GM21390 (cell line): ENCODE data around the gene SLC35D2.
"Not testable (repeated sequence)": the region's sequence is repeated elsewhere in the genome, so short reads cannot be mapped to it uniquely, and the experiment has no call there.

Experiments used
- ATAC-seq: cut with Tn5 transposase; IDR thresholded peaks from one replicate; pipeline ENCODE4 v1.9.1; 2021; ENCODE audit not compliant: unreplicated experiment

SLC35D2 gene

DNA sequence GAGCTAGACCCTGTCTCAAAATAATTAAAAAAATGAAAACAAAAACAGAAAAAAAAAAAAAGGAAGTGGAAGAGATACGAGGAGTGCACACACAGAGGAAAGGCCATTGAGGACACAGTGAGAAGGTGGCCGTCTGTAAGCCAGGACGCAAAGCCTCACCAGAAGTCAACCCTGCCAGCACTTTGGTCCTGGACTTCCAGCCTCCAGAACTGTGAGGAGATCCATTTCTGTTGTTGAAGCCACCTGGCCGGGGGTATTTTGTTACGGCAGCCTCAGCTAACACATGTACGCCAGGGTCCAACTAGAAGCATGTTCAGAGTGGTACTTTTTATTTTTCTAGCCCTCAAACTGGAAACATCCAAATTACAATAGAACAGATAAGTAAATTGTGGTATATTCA lies 21.8 kb downstream of the SLC35D2 start:
- ATAC-seq = no peak

DNA sequence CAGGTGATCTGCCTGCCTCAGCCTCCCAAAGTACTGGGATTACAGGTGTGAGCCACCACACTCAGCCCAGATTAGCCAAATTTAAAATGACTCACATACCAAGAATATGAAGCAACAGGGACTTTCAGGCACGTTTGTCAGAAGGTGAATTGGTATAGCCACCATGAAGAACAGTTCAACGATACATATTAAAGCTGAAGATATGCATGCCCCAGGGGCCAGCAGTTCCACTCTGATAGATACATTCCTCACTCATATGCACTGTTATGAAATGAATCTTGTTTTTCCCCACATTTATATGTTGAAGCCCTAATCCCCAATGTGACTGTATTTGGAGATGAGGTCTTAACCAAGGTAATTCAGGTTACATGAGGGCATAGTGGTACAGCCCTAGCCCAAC lies 22.5 kb downstream of the SLC35D2 start:
- ATAC-seq = no peak

DNA sequence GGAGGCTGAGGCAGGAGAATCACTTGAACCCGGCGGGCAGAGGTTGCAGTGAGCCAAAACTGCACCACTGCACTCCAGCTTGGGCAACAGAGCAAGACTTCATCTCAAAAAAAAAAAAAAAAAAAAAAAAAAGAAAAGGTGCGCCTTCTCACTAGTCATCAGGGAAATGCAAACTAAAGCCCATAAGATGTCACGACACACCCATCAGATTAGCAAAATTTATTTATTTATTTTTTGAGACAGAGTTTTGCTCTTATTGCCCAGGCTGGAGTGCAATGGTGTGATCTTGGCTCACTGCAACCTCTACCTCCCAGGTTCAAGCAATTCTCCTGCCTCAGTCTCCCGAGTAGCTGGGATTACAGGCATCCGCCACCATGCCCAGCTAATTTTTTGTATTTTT lies 23.0 kb downstream of the SLC35D2 start:
- ATAC-seq = not testable (repeated sequence)

DNA sequence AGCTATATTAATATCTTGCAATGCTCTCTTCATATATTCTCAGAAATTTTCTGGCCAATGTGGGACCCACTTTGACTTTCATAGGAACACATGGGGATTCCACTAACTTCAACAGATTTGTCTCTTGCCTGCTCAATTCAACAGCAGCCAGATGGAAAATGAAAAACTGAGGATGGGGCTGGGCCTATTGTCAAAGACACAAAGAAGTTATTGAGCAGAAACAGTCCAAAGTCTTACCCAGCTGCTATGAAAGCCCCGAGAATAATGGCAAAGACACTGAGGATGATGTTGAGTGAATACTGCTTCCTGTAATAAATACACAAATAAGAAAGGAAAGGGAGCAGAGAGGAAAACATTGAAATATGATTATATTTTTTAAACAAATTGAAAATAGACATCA lies 32.6 kb downstream of the SLC35D2 start:
- ATAC-seq = no peak

DNA sequence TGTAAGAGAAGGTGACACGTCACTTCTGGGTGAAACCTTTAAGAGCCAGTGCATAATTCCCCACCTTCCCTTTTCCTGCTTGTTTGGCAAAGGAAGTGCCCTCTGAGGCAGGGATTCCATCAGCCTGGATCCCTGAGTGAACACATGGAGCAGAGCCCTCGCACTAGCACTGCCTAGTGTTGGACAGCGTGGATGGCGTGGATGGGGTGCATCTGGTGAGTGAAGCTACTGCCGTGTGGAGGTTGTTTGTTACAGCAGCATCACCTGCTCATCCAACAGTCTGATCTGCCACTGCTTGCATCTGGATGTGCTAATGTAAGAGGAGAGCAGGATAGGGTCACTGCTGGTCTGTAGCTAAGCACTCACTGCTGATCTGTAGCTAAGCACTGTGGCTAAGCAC lies 35.2 kb downstream of the SLC35D2 start:
- no peak for ATAC-seq

DNA sequence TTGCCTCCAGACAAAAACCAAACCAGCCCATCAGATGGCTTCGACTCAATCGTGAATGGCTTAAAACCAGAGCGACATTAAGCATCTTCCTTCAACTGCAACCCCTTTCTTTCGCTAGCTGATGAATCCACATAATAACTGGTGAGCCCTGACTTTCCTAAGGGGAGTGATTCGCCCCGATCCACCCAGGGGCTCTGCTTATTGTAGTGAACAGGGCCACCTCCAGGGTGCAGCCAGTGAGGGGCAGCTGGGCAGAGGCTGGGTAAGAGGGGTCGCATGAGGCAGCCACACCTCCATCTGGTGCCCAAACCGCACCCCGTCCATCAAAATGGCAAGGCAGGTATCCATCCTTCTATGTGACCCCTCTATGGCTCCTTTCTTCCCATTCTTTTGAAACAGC lies 38.0 kb downstream of the SLC35D2 start:
- ATAC-seq = no peak

DNA sequence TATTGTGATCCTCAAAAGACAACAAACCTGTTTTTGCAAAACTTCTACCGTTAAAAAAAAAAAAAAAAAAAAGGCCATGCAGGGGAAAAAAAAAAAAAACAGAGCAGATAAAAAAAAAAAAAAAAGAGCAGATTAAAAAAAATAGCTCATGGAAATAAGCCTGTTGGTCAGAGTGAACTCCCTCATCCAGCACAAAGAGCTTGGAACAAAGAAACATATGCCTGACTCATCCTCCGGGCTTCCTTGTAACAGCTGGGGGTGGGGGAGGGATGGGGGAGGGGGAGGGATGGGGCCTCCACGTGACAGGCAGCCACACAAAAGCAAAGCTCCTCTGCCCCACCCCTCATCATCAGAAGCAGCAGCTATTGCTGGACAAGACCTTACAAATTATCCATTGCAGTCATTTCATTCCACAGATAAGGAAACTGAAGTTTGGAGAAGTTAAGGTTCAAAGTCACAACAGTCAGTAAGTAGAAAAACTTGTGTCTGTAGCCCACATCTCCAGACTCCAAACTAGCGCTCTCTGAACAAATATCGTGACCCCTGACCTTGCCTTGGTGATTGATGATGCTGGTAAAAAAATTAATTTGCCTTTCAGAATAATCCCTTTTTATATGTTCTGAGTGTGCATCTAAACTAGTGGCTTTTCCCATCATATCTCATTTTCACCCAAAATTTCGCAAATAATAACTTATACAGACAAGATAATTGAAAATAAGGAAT lies 38.9 kb downstream of the SLC35D2 start:
- no peak for ATAC-seq

DNA sequence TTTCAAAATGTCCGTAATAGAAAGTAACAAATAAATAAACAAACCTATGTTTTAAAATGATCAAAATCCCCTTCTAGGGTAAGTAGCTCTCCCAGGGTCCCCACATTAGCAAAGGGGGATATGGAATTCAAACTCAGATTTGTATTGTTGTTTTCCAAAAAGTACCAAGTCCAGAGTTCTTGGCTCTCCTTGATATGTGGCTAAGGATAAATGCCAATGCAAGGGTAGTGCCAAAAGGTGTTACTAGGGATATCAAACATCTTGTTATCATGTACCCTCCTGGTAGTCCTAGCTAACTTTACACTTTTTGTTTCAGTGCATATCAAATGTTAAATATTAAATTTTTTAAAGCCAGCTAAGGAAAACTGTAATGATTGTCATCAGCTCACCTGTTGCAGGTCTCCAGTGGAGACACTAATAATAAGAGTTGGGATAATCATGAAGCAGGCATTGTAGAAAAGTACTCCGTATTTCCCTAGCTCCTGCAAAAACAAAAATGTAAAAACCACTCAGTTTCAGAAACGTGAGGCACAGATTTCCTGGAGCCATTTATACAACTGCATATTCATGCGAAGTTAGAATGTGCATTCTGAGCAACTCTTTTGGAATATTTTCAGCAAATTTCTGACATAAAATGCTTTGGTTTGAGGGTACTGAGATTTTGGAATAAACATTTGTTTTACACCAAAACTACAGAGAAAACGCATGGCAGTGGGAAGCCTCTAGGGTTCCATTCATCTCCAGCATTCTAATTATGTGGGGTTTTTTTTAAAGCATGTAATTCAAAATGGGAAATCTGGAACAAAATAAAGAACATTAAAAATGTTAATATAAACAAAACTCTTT lies 39.8 kb downstream of the SLC35D2 start:
- ATAC-seq = no peak

DNA sequence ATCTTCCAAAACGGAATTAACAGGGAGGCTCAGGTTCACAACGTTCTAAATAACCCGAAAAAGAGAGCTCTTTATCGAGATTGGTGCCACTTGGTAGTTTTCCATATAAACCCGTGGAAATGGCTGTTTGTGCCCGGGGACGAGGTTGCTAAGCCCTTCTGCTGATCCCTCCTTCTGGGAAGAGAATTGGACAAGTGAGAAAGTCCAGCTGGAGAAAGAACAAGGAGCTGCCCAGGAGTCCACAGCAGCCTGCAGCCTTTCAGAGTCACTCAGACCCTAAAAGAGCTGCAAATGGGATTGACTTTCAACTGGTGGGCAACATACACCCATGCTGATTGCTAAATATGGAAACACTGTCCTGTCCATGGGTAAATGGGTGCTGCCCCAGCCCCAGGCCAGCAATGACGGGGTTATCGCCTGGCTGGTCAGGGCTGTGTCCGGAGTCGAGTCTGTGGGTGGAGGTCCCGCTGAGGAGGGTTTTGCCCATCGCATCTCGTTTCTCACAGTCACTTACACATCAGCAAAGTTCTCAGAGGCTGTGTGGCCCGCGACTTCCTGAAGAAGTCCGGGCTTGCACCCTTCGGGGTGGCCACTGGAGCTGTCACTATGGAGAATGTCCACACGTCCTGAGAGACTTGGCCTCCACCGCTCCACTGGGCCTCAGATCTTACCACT lies 40.8 kb downstream of the SLC35D2 start:
- ATAC-seq = no peak

DNA sequence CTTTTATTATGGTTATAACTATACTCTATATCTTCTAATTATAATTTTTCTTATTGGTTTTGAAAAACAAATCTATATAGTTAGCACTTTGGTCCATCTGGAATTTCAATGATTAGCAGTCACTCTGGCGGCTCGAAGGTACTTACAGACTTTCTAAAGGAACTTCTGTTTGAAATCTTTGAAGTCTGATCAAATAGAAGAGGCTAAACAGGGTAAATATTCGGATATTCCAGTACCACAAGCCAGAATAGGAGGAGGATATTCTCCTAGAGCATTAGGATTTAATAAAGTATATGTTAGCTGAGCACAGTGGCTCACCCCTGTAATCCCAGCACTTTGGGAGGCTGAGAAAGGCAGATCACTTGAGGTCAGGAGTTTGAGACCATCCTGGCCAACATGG lies 42.8 kb downstream of the SLC35D2 start:
- ATAC-seq = no peak

DNA sequence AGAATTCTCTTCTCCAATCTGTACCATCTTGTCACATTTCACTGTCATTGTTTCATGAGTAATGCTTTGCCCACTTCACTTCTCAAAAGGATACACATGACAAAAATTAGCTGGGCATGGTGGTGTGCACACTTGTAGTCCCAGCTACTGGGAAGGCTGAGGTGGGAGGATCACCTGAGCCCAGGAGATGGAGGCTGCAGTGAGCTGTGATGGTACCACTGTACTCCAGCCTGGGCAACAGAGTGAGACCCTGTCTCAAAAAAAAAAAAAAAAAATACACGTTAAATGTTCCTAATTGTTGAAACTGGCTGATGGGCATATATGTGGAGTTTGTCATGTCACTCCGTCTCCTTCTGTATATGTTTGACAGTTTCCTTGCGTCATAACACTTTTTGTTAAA lies 45.2 kb downstream of the SLC35D2 start:
- ATAC-seq = no peak

DNA sequence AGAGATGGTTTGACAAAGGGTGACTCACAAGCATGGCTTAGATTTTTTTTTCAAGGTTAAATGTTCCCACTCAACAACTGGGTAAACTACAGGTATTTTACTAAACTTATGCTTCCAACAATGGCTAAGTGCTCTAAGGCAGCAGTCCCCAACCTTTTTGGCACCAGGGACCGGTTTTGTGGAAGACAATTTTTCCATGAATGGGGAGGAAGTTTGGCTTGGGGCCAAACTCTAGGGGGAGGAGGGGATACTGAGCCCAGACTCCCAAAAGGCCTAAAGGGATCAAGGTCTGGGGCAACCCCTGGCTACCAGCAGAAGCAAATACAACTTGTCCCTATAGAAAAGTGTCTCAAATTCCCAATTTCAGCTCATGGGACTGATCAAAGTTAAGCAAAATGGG lies 49.6 kb downstream of the SLC35D2 start:
- ATAC-seq = no peak

DNA sequence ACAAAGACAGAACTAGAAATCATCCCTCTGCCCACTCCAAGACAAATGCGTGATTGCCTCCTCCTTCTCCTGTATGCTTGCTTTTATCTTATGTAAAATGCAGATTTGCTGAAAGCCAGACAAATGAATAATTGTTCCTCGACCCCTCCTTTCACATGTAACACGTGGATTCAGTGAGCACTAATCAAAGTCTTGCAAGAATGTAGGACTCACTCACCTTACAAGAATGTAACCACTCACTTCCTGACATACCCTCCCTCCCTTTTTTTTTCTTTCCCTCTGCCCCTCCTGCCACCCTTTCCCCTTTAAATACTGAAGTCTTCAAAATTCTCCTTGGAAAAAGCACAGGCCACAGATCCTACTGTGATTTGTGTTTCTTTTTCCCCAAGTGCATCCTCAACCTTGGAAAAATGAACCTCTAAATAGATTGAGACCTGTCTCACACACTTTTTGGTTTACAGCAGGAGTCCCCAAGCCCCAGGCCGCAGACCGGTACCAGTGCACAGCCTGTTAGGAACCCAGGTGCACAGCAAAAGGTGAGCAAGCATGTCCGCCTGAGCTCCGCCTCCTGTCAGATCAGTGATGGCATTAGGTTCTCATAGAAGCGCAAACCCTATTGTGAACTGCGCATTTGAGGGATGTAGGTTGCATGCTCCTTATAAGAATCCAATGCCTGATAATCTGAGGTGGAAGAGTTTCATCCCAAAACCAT lies 52.1 kb downstream of the SLC35D2 start:
- no peak for ATAC-seq

DNA sequence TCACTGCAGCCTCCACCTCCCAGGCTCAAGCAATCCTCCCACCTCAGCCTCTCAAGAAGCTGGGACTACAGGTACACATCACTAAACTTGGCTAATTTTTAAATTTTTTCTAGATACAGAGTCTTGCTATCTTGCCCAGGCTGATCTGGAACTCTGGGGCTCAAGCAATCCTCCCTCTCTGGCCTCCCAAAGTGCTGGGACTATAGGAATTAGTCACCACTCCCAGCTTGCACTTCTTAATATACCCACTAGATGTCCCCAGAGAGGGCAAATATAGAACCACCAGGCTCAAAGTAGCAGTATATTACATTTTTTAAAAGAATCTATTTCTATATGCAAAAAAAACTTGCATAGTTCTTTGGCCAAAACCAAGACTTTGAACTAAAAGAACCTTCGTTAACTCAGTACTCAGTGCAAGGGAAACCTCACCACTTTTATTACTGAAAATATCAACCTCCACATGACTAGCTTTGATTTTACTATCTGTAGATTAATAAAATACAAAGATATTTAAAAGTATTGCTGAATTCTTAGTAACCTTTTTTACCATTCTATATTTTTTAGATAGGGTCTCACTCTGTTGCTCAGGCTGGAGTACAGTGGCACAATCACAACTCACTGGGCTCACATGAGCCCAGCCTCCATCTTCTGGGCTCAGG lies 55.7 kb downstream of the SLC35D2 start:
- no peak for ATAC-seq

DNA sequence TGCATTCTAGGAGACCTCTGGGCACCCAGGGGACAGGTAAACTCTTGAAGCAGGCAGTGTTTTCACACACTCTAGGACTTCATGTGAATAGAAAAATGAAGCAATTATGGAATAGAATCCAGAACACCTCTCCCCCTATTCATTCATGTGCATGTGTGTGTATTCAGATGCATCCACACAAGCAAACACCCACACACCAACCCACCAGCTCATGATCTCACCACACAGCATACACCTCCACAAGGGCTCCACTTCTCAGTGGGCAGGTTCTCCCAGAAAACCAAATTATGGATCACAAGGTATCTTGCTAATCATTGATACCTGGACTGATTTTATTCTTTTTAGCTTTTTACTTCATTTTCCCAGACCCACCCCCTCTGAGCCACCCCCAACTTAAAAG lies 60.3 kb downstream of the SLC35D2 start:
- ATAC-seq = no peak

DNA sequence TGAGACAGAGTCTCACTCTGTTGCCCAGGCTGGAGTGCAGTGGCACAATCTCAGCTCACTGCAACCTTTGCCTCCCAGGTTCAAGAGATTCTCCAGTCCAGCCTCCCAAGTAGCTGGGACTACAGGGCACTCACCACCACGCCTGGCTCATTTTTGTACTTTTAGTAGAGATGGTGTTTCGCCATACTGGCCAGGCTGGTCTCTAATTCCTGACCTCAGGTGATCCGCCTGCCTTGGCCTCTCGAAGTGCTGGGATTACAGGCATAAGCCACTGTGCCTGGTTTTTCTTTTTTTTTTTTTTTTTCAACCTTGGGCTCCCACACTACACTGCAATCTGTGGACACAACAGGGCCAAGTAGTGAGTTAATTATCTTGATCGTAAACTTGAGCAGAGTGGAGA lies 60.8 kb downstream of the SLC35D2 start:
- ATAC-seq = not testable (repeated sequence)

DNA sequence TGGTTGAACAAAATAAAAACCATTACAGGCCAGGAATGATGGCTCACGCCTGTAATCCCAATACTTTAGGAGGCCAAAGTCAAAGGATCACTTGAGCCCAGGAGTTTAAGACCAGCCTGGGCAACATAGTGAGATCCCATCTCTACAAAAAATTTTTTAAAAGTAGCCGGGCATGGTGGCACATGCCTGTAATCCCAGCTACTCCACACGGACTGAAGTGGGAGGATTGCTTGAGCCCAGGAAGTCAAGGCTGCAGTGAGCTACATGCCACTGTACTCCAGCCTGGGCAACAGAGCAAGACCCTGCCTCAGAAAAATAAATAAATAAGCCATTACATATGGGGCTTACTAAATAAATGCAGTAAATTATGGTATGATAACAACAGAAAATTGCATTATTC lies 61.3 kb downstream of the SLC35D2 start:
- ATAC-seq = not testable (repeated sequence)

DNA sequence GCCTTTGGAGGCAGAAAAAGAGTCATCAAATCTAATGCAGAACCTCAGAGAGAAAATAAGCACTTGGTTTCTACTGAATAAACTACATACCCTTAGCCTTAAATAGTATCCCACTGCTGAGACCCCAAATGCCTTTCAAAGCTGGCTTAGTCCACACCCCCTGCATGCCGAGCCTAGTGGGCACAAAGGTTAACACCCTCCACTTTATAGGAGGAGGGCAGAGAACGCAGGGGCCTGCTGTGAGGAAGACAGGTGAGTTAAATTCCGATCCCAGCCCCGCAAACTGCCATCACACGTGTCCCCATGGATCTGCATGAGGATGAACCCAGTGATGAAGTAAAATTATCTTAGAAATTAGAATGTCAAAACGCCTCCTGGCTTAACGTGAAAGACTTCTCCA lies 62.0 kb downstream of the SLC35D2 start:
- ATAC-seq = no peak

DNA sequence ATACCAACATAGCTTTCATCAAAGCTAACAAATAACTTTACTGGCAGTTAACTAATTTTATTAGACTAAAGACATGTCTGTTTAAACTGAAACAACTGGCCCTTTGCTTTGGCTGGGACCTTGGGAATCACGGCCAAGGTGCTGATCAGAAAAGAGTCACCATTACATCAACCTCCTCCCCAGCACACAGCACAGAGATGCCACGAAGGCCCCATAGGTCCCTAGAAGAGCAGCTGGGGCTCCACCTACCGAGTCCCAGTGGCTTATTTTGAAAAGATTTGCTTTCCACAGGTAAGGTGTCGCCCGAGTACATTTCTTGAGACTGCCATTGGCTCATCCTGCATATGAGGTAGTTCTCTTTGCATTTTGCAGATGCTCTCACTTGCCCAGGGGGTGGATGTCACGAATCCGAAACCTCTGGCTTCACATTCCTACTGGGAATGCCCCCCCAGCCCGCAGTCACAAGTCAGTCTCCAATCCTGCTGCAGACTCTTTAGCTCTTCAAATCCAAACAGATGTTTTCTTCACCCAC lies 62.7 kb downstream of the SLC35D2 start:
- ATAC-seq = no peak

DNA sequence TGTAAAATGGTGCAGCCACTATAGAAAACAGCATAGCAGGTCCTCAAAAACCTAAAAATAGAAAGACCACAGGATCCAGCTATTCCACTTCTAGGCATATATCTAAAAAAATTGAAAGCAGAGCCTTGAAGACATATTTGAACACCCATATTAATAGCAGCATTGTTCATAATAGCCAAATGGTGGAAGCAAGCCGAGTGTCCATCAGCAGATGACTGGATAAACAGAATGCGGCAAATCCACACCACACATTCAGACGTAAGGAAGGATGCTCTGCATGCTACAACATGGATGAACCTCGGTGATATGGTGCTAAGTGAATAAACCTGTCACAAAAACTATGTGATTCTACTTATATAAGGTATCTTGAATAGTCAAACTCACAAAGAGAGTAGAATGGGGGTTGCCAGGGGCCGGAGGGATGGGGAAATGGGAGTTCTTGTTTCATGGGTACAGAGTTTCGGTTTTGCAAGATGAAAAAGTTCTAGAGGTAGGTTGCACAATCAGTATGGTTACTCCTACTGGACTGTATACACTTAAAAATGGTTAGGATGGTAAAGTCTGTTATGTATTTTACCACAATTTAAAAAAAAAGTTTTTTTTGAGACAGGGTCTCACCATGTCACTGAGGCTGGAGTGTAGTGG lies 64.5 kb downstream of the SLC35D2 start:
- ATAC-seq = no peak
